NCI-H2029 treated with DMSO at 0.1 percent for 48 hours (cell line): ENCODE results near the gene PROC.

Experiments
- DNase-seq: peaks from one replicate; lab custom pipeline; 2025; lab: John Stamatoyannopoulos, UW

Gene PROC

GRCh38 chr2:127414638-127415592 is 3.3 kb upstream of the PROC start:
- DNase-seq, result no peak

DNA sequence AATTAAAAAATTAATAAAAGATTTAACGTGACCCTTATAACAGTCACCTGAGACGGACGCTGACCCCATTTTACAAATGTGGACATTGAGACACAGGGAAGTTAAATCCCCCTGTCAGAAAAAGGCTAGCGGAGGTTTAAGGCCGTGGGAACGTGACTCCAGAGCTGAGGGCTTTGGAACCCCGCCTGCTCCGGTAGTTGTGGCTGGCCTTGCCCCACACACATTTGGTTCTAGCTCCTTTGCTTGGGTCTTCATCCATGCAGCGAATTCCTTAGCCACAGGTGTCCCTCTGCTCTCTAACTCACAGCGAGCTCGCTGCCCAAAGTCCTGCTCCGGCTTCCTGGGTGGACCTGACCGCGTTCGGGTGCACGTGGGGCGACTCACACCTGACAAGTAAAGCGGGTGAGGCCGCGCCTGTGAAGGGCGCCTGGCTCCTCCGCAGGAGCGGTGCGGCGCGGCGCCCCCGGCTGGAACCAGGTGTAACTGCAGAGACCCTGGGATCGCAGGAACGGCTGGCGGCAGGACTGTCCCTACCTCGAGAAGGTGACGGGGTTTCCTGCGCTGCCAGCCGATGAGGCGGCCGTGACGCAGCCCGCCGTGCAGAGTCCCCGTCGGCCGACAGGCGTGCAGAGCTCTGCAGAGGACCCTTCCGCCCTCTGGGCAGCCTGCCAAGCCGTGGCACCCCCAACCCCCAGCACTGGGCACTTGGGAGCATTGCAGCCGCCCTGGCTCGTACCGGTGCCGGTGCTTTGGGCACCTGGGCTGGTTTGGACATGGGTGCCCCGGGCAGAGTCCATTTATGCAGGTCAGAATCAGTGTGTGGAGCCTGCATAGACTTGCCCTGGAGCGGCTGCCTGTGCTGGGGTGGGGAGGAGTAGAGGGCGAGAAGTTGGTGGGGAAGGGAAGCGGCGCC is 2.4 kb upstream of the PROC start:
- peak; percentile 9 for DNase-seq

DNA sequence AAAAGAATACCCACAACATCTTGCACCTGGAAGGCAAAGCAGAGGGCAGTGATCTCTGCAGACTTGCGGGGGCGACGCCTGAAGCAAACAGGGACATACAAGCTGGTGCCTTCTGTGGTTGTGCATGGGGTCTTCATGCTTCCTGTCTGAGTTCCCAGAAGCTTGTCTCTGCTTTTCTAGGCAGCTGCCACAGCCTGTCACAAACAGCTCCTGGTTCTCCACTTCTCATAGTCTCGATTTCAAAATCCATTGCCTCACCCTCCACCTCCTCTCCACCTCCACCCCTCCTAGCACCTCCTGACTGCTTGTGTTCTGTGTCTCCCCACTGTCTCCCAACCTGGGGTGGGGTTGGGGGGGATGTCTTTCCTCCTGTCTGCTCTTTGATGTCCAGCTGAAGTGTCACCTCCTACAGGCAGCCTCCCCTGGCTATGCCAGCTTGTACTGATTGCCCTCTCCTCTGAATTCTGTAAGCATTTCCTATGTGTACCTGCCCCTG is 1.7 kb upstream of the PROC start:
- DNase-seq, result no peak

DNA sequence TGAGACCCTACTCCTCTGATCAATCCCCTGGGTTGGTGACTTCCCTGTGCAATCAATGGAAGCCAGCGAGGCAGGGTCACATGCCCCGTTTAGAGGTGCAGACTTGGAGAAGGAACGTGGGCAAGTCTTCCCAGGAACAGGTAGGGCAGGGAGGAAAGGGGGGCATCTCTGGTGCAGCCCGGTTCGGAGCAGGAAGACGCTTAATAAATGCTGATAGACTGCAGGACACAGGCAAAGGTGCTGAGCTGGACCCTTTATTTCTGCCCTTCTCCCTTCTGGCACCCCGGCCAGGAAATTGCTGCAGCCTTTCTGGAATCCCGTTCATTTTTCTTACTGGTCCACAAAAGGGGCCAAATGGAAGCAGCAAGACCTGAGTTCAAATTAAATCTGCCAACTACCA is 821 bp upstream of the PROC start:
- no peak for DNase-seq

DNA sequence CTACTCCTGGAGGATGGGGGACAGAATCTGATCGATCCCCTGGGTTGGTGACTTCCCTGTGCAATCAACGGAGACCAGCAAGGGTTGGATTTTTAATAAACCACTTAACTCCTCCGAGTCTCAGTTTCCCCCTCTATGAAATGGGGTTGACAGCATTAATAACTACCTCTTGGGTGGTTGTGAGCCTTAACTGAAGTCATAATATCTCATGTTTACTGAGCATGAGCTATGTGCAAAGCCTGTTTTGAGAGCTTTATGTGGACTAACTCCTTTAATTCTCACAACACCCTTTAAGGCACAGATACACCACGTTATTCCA is 844 bp downstream of the PROC start:
- no peak for DNase-seq

GRCh38 chr2:127419448-127420038 is 1.3 kb downstream of the PROC start:
- DNase-seq, result no peak

- no peak for DNase-seq
Observed at GRCh38 chr2:127420039-127420864, 2.0 kb downstream of the PROC start.

DNA sequence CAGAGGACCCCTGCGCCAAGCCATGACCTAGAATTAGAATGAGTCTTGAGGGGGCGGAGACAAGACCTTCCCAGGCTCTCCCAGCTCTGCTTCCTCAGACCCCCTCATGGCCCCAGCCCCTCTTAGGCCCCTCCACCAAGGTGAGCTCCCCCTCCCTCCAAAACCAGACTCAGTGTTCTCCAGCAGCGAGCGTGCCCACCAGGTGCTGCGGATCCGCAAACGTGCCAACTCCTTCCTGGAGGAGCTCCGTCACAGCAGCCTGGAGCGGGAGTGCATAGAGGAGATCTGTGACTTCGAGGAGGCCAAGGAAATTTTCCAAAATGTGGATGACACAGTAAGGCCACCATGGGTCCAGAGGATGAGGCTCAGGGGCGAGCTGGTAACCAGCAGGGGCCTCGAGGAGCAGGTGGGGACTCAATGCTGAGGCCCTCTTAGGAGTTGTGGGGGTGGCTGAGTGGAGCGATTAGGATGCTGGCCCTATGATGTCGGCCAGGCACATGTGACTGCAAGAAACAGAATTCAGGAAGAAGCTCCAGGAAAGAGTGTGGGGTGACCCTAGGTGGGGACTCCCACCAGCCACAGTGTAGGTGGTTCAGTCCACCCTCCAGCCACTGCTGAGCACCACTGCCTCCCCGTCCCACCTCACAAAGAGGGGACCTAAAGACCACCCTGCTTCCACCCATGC is 3.0 kb downstream of the PROC start:
- DNase-seq, result no peak

DNA sequence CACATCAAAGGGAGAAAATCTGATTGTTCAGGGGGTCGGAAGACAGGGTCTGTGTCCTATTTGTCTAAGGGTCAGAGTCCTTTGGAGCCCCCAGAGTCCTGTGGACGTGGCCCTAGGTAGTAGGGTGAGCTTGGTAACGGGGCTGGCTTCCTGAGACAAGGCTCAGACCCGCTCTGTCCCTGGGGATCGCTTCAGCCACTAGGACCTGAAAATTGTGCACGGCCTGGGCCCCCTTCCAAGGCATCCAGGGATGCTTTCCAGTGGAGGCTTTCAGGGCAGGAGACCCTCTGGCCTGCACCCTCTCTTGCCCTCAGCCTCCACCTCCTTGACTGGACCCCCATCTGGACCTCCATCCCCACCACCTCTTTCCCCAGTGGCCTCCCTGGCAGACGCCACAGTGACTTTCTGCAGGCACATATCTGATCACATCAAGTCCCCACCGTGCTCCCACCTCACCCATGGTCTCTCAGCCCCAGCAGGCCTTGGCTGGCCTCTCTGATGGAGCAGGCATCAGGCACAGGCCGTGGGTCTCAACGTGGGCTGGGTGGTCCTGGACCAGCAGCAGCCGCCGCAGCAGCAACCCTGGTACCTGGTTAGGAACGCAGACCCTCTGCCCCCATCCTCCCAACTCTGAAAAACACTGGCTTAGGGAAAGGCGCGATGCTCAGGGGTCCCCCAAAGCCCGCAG is 3.8 kb downstream of the PROC start:
- no peak for DNase-seq

- DNase-seq, result peak; percentile 7
Observed at GRCh38 chr2:127422559-127423477, 4.6 kb downstream of the PROC start.

- DNase-seq, result no peak
Observed at GRCh38 chr2:127423478-127423843, 5.2 kb downstream of the PROC start.

DNA sequence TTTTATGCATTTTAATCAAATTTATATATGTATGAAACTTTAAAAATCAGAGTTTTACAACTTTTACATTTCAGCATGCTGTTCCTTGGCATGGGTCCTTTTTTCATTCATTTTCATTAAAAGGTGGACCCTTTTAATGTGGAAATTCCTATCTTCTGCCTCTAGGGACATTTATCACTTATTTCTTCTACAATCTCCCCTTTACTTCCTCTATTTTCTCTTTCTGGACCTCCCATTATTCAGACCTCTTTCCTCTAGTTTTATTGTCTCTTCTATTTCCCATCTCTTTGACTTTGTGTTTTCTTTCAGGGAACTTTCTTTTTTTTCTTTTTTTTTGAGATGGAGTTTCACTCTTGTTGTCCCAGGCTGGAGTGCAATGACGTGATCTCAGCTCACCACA is 5.7 kb downstream of the PROC start:
- DNase-seq, result no peak

DNA sequence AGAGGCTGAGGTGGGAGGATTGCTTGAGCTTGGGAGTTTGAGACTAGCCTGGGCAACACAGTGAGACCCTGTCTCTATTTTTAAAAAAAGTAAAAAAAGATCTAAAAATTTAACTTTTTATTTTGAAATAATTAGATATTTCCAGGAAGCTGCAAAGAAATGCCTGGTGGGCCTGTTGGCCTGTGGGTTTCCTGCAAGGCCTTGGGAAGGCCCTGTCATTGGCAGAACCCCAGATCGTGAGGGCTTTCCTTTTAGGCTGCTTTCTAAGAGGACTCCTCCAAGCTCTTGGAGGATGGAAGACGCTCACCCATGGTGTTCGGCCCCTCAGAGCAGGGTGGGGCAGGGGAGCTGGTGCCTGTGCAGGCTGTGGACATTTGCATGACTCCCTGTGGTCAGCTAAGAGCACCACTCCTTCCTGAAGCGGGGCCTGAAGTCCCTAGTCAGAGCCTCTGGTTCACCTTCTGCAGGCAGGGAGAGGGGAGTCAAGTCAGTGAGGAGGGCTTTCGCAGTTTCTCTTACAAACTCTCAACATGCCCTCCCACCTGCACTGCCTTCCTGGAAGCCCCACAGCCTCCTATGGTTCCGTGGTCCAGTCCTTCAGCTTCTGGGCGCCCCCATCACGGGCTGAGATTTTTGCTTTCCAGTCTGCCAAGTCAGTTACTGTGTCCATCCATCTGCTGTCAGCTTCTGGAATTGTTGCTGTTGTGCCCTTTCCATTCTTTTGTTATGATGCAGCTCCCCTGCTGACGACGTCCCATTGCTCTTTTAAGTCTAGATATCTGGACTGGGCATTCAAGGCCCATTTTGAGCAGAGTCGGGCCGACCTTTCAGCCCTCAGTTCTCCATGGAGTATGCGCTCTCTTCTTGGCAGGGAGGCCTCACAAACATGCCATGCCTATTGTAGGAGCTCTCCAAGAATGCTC is 6.6 kb downstream of the PROC start:
- DNase-seq, result no peak

DNA sequence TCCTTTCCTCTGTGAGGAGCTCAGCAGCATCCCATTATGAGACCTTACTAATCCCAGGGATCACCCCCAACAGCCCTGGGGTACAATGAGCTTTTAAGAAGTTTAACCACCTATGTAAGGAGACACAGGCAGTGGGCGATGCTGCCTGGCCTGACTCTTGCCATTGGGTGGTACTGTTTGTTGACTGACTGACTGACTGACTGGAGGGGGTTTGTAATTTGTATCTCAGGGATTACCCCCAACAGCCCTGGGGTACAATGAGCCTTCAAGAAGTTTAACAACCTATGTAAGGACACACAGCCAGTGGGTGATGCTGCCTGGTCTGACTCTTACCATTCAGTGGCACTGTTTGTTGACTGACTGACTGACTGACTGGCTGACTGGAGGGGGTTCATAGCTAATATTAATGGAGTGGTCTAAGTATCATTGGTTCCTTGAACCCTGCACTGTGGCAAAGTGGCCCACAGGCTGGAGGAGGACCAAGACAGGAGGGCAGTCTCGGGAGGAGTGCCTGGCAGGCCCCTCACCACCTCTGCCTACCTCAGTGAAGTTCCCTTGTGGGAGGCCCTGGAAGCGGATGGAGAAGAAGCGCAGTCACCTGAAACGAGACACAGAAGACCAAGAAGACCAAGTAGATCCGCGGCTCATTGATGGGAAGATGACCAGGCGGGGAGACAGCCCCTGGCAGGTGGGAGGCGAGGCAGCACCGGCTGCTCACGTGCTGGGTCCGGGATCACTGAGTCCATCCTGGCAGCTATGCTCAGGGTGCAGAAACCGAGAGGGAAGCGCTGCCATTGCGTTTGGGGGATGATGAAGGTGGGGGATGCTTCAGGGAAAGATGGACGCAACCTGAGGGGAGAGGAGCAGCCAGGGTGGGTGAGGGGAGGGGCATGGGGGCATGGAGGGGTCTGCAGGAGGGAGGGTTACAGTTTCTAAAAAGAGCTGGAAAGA is 7.6 kb downstream of the PROC start:
- no peak for DNase-seq

DNA sequence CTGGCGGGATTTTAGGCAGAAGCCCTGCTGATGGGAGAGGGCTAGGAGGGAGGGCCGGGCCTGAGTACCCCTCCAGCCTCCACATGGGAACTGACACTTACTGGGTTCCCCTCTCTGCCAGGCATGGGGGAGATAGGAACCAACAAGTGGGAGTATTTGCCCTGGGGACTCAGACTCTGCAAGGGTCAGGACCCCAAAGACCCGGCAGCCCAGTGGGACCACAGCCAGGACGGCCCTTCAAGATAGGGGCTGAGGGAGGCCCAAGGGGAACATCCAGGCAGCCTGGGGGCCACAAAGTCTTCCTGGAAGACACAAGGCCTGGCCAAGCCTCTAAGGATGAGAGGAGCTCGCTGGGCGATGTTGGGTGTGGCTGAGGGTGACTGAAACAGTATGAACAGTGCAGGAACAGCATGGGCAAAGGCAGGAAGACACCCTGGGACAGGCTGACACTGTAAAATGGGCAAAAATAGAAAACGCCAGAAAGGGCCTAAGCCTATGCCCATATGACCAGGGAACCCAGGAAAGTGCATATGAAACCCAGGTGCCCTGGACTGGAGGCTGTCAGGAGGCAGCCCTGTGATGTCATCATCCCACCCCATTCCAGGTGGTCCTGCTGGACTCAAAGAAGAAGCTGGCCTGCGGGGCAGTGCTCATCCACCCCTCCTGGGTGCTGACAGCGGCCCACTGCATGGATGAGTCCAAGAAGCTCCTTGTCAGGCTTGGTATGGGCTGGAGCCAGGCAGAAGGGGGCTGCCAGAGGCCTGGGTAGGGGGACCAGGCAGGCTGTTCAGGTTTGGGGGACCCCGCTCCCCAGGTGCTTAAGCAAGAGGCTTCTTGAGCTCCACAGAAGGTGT is 8.5 kb downstream of the PROC start:
- no peak for DNase-seq
